Progenitor cell of endocrine pancreas (in vitro differentiated cells): ENCODE measurements around the gene KCNMA1. TPM values are rescaled to one million over a fixed set of nuclear protein-coding genes. Genes with fewer than 3 reads are reported as not detected.

Experiments used
- DNase-seq: peaks from one replicate; pipeline ENCODE4 v3.0.0; 2021; ENCODE audit warnings: low spot score; ENCODE audit not compliant: unreplicated experiment
- H3K27ac Mint-ChIP-seq: 2 replicates; pipeline ENCODE4 v1.8.0; 2021; ENCODE audit warnings: mild to moderate bottlenecking, moderate library complexity, mixed read lengths
- H3K27me3 Mint-ChIP-seq: 2 replicates; pipeline ENCODE4 v1.8.0; 2021; ENCODE audit warnings: mixed read lengths
- H3K36me3 Mint-ChIP-seq: 2 replicates; pipeline ENCODE4 v1.8.0; 2022; ENCODE audit warnings: mixed read lengths; ENCODE audit not compliant: insufficient read depth
- H3K4me1 Mint-ChIP-seq: 2 replicates; pipeline ENCODE4 v1.8.0; 2021; ENCODE audit warnings: low read depth, mixed read lengths
- H3K4me3 Mint-ChIP-seq: 2 replicates; pipeline ENCODE4 v1.8.0; 2021; ENCODE audit warnings: low read depth, mild to moderate bottlenecking, moderate library complexity, mixed read lengths
- H3K9me3 Mint-ChIP-seq: 2 replicates; pipeline ENCODE4 v1.8.0; 2021; ENCODE audit warnings: low read depth, mixed read lengths
- total RNA-seq: library from RNA; stranded (reverse); gene quantifications from 2 replicates; pipeline ENCODE4 v1.2.1, GENCODE V29; 2021
- TF ChIP-seq, protein P1 (sequence below): fragments of 200-600 bp; sonication (generic); IDR thresholded peaks from one replicate; pipeline ENCODE4 v1.5.0; 2021; ENCODE audit warnings: antibody characterized with exemption, mild to moderate bottlenecking; ENCODE audit not compliant: unreplicated experiment

Gene KCNMA1
- total RNA-seq, 1 donor from 2014 or later, result 5.8 TPM

DNA sequence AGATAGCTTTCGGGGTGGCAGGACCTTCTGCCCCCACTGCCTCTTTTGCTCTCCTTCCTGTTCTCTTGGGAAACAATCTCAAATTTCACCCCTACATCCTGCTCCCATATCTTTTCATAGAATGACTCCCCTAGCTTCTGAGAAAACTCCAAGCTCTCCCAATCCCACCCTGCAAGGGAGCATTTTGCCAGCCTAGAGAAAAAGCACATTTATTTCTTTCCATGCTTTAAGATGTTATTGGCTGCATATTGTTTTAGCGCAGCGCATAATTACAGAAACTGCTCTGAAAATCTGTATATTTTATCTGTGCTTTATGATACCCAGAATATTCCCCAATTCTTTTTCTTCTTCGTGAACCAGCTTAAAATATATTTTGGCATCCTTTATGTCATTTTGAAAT, 601.3 kb downstream of the KCNMA1 start:
- Mint-ChIP-seq H3K4me3 (no peak overlapping the region), H3K36me3 (no peaks in the 10 kb centered on the region), H3K27me3 (peaks cover 28% of the 10 kb centered on the region), H3K27ac (no peak overlapping the region), H3K9me3 (no peaks in the 10 kb centered on the region), H3K4me1 (peaks cover 13% of the 10 kb centered on the region)
- TF ChIP-seq, protein P1, sequence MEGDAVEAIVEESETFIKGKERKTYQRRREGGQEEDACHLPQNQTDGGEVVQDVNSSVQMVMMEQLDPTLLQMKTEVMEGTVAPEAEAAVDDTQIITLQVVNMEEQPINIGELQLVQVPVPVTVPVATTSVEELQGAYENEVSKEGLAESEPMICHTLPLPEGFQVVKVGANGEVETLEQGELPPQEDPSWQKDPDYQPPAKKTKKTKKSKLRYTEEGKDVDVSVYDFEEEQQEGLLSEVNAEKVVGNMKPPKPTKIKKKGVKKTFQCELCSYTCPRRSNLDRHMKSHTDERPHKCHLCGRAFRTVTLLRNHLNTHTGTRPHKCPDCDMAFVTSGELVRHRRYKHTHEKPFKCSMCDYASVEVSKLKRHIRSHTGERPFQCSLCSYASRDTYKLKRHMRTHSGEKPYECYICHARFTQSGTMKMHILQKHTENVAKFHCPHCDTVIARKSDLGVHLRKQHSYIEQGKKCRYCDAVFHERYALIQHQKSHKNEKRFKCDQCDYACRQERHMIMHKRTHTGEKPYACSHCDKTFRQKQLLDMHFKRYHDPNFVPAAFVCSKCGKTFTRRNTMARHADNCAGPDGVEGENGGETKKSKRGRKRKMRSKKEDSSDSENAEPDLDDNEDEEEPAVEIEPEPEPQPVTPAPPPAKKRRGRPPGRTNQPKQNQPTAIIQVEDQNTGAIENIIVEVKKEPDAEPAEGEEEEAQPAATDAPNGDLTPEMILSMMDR, result no peak
- no peak for DNase-seq

DNA sequence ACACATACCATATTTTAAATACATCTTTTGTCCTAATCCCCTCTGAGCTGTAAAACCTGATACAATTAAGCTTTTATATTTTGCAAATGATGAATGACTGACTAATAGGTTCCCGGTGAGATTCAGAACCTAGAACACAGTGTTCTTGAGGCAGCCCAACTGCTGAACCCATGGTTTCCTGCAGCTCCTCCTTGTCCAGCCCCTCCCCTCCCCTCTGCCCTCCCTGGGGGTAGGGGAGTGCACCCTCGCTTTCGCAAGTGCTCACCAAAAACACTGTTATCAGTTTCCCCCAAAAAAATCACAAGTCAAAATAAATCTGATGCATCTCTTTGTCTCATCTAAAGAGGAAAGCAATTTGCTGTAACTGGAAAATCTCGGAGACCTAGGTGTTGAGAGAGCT, 602.8 kb downstream of the KCNMA1 start:
- no peak for DNase-seq
- Mint-ChIP-seq H3K27ac (no peak overlapping the region), H3K27me3 (peaks cover 28% of the 10 kb centered on the region), H3K9me3 (no peaks in the 10 kb centered on the region), H3K36me3 (no peaks in the 10 kb centered on the region), H3K4me3 (no peak overlapping the region), H3K4me1 (peaks cover 13% of the 10 kb centered on the region)
- TF ChIP-seq, protein P1, result no peak

DNA sequence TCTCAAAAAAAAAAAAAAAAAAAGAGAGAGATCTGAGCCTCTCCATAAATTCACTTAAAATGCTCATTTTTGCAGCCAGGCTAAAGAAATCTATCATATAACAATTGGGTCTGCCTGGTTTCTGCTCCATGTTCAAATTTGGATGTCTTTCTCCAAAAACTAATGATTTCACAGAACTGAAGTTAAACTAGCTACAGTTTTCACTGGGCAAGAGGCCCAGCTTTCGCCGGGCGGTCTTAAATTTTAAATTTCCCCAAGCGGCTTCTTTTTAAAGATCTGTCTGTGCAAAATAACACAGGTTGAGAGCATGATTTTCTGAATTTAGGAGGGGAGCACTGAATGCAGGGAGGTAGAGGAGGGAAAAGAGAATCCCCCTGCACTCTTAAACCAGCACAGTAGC, 603.4 kb downstream of the KCNMA1 start:
- Mint-ChIP-seq H3K27ac (no peak overlapping the region), H3K4me1 (peaks cover 9% of the 10 kb centered on the region), H3K36me3 (no peaks in the 10 kb centered on the region), H3K27me3 (peaks cover 31% of the 10 kb centered on the region), H3K9me3 (no peaks in the 10 kb centered on the region), H3K4me3 (no peak overlapping the region)
- DNase-seq, result no peak
- TF ChIP-seq, protein P1, result no peak

DNA sequence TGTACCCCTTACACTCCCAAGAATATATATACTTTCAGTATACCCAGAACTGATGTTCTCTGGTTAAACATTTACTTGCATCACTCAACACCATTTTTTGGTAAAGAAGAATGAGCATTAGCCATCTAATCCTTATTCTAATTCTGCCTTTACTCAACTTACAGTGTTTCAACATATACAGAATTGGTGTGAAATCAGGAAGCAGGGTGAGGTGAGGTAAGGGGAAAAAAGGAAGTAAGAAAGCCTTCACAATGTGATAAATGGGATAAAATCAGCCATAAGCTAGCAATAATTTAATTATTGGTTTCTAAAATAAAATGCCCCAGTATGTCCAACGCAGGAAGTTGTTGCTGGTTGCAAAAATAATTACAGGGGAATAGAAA, 605.4 kb downstream of the KCNMA1 start:
- Mint-ChIP-seq H3K36me3 (no peaks in the 10 kb centered on the region), H3K4me3 (no peak overlapping the region), H3K27me3 (peaks cover 34% of the 10 kb centered on the region), H3K4me1 (peaks cover 8% of the 10 kb centered on the region), H3K27ac (no peak overlapping the region), H3K9me3 (no peaks in the 10 kb centered on the region)
- TF ChIP-seq, protein P1, result no peak
- DNase-seq, result no peak

DNA sequence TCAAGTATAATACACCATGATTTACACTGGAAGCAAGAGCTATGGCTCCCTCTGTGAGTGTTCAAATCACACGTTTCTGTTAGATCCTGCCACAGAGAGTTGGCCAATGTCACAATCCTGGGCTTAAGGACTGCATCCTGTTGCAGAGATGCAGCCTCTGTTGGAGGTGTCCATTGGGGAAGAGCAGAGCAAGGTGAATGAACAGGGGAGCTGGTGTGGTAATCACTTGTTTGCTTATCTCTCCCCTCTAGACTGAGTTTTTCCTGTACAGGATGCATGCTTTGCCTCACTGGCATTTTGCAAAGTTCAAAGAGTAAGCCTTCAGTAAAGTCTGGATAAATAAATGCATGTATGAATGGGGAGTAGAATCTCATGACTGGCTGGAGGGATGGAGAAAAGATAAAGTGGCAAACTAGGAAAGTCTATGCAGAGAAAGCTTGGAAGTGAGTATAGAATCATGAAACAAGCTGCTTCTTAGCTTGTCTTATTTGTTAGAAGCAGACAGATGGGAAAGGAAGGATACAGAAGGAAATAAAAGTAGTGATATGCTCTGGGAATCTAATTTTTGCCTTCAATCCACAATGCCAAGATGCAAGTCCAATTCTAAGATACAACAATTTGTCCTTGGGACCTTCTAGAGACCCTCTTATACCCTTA, 605.9 kb downstream of the KCNMA1 start:
- H3K27me3 Mint-ChIP-seq, result peaks cover 34% of the 10 kb centered on the region
- no peaks in the 10 kb centered on the region for H3K36me3 Mint-ChIP-seq
- TF ChIP-seq, protein P1, result no peak
- peaks cover 13% of the 10 kb centered on the region for H3K4me1 Mint-ChIP-seq
- no peak for DNase-seq
- H3K27ac Mint-ChIP-seq, result no peak overlapping the region
- H3K4me3 Mint-ChIP-seq, result no peak overlapping the region
- H3K9me3 Mint-ChIP-seq, result no peaks in the 10 kb centered on the region
